Measurements from ENCODE around the gene MAPK7.
"Not testable (repeated sequence)": the region's sequence is repeated elsewhere in the genome, so short reads cannot be mapped to it uniquely, and the experiment has no call there.

Gene MAPK7

GRCh38 chr17:19343671-19344151, 34.6 kb upstream of the MAPK7 start:
- DNase-seq: no peak

DNA sequence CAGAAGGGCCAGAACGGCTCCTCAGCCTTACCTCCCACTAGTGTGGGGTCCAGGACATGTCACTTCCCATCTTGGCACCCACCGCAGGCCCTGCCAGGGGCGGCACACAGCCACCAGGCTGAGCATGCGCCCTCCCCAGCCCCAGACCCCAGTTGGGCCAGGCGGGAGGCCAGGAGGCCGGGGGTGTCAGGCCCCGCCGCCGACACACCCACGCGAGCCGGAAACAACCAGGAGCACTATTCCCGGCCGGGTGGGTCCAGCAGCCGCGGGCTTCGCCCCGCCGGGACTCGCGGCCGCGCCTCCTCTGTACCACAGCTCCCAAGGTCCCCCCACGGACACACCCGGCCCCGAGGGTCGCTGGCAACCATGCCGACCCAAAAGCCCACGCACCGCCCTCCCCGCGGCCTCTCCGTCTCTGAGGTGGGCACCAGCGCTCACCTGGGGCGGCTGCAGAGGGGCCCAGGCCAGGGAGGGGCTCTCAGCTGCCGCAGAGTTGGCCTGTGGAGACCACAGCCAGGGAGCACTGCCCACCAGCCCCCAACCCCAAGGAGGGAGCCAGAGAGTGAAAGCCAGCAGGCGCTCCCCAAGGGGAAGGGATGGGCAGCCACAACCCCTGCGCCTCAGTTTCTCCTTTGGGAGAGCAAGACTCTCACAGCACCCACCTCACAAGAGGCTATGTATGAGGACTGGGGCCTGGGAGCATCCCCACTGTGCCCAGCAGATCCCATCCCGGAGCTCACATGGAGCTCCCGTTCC, 33.8 kb upstream of the MAPK7 start:
- no peak for DNase-seq

- DNase-seq: no peak
Observed at GRCh38 chr17:19345067-19345460, 33.2 kb upstream of the MAPK7 start.

GRCh38 chr17:19345486-19346350, 32.6 kb upstream of the MAPK7 start:
- no peak for DNase-seq

DNA sequence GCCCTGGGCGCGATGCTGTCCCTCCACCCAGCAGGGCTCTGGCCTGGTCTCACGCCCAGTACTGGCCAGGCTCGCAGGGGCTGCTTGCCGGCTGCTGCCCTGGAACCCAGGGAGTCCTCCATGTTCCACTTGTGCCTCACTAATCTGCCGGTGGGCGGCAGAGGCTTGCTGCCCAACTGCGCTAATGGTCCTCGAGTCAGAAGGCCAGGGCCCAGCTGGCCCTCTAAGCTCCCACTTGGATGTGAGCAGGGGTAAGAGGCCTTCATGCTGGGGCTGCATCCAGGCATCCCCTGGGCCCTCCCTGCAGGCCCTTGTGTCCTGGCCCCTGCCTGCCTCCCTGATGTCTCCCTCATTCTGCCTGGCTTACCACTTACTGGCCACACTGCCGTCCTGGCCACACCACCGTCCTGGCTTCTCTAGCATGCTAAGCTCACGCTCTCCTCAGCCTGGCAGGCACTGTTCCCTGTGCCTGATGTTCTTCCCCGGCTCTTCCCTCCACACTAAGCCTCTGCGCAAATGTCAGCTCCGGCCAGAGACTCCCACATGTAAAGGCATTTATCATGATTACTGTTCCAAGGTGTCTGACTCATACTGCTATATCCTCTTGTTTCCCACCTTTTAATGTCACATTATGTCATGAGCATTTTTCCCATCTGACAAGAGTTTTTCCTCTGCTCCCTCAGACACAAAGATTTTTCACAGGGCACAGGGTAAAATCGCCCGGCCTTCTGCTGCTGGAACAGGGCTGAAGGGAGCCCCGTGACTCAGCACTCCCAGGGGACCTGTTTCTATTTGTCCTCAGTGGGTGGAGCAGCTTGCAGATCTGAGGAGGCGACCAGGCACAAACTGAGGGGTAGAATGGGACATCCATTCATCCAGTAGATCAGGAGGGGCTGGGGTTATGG, 31.7 kb upstream of the MAPK7 start:
- DNase-seq: no peak

DNA sequence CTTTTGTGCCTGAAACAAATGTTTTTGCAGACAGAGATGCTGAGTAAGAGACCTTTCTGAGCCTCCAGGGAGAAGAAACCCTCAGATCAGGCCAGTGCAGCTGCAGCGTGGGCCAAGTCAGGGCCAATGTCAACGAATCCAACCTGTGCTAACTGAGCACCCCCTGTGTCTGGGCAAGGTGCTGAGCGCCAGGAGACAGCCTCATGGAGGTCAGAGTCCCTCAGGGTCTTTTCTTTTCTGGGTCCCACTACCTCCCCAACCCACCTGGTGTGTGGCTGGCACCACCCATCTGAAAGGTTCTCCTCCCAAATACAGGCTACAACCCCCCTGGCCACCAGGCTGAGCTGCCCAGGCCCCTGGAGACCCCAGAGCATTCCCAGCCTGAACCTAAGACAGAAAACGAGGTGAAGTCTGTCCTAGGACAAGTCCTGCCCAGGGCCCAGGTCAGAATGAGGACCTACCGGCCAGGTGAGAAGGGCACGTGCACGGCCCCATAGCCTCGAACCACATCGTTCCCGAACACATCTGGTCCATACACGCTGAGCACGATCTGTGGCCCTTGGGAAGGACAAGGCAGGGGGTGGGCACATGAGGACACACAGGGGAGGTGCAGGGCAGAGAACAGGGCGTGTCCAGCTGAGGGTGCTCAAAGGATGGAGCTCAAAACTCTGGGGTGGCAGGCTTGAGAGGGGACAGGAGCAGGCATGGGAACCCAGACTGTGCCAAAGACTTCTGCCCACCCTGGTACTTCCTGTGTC, 30.8 kb upstream of the MAPK7 start:
- no peak for DNase-seq

DNA sequence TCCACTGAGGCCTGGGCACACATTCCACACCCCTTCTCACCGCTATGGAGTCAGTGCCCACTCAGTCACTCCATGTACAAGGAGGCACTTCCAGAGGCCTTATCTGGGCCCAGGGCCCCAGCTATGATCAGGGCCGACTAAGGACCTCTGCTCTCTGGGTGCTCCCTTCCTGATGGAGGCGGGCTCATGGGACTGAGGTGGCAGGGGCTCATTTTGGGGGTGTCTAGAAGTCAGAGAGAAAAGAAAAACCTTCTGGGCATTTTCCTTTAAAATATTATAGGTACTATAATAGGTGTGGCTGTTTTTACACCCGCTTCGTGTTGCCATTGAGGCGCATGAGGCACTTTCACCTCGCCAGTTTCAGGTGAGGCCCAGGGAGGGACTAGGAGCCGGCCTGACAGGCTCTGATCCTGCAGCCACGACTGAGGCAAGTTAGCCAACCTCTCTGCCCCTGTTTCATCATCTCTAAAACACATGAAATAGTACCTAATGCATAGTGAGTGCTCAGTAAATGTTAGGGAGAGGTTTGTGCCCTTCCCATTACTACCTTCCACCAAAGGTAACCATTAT, 30.1 kb upstream of the MAPK7 start:
- DNase-seq: no peak

DNA sequence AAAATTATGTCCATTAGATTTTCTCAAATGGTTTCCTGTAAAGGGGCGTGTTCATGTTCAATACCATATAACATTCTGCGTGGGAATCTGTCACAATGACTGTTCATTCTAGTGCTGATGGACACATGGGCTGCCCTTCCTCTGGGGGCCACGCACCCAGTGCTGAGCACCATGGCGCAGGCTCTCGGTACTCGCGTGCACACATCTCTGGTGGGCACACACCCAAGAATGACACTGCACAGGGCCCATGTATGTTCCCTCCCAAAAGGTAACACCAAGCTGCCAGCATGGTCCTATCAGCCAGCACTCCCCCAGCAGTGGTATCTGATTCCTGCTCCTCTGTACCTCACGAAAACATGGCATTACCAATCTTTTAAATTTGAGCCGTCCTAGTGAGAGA, 29.5 kb upstream of the MAPK7 start:
- DNase-seq: no peak

DNA sequence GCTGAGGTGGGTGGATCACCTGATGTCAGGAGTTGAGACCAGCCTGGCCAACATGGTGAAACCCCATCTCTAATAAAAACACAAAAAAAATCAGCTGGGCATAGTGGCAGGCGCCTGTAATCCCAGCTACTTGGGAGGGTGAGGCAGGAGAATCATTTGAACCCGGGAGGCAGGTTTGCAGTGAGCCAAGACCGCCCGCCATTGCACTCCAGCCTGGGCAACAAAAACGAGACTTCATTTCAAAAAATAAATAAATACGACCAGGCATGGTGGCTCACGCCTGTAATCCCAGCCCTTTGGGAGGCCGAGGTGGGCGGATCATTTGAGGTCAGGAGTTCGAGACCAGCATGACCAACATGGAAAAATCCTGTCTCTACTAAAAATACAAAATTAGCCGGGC, 24.9 kb upstream of the MAPK7 start:
- DNase-seq: not testable (repeated sequence)

- no peak for DNase-seq
Observed at GRCh38 chr17:19354748-19355147, 23.6 kb upstream of the MAPK7 start.

GRCh38 chr17:19357351-19357750, 20.9 kb upstream of the MAPK7 start:
- DNase-seq: no peak

GRCh38 chr17:19357761-19358160, 20.5 kb upstream of the MAPK7 start:
- DNase-seq: no peak

DNA sequence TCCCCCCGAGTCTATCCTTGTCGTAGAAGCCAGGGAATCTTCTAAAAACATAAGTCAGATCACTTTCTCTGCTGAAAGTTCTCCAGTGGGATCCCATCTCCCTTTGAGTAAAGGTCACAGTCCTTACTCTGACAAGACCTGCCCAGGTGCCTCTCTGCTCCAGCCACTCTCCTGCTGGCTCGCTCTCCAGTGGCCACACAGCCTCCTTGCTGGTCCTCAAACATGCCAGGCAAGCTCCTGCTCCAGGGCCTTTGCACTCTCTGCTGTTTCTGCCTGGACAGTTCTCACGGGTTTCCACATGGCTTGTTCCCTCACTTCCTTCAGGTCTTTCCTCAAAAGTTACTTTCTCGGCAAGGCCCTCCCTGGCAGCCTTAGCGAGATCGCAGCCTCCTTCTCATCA, 19.1 kb upstream of the MAPK7 start:
- no peak for DNase-seq

DNA sequence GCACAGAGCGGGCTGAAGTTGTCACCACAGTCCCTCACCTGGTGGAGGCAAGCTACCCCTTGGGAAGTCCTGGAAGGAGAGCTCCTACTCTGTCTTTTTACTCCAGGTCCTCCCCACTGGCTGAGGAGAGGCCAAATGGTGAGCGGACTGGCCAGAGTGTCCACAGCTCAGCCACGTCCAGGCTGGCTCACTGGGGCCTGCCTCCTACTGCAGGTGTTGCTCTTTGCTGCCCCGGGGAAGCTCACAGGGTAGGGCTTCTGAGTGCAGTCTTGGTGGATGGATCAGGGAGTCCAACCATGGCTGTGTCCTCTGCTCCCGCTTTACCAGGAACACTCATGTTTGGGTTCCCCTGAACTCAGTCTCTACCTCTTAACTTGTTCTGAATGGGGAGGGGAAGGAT, 18.4 kb upstream of the MAPK7 start:
- DNase-seq: no peak

DNA sequence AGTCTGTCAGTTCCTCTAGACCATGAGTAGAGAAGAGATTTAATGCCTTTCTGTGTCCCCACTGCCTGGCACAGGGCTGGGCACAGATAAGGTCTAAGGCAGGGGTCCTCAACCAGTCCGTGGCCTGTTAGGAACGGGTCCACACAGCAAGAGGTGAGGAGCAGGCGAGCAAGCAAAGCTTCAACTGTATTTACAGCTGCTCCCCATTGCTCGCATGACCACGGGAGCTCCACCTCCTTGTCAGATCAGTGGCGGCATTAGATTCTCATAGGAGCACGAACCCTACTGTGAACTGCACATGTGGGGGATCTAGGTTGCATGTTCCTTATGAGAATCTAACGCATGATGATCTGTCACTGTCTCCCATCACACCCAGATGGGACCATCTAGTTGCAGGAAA, 17.5 kb upstream of the MAPK7 start:
- no peak for DNase-seq

- DNase-seq: no peak
Observed at GRCh38 chr17:19361326-19361725, 17.0 kb upstream of the MAPK7 start.

DNA sequence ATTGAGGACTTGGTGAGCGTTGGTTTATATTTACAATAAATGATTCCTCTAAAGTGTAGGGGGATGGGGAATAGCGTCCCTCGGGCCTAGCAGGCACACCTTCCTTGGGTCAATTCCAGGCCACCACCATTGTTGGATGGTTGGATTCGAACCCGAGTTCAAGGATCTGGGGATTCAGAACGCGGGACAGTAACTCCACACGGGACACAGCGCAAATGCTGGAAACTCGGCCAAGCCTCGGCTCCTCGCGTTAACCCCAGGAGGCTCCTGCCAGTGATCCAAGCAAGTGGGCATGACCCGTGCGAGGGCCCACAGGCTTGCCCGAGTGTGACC, 16.4 kb upstream of the MAPK7 start:
- DNase-seq: no peak

GRCh38 chr17:19362277-19363113, 15.8 kb upstream of the MAPK7 start, which contains the start of gene B9D1:
TSS of gene B9D1 (minus strand) at chr17:19362723. CDS start at chr17:19362569, 154 bp downstream.
- DNase-seq: peak; percentile 92

GRCh38 chr17:19363114-19363438, 15.2 kb upstream of the MAPK7 start:
- no peak for DNase-seq

- no peak for DNase-seq
Observed at GRCh38 chr17:19363460-19364035, 14.8 kb upstream of the MAPK7 start.

All from CD4-positive, alpha-beta T cell treated with Interleukin-15 for 1 hour (primary cell).